HEK293 (cell line): Measurements from ENCODE around the gene RAB11FIP5.

Source experiments
- ZNF785 ChIP-seq: fragments of 450-650 bp; formaldehyde crosslinking; IDR thresholded peaks from 2 replicates; pipeline ENCODE4 v1.5.1; 2016; ENCODE audit warnings: missing biosample characterization, missing genetic modification characterization
- TF ChIP-seq, protein P1 (sequence below): fragments of 450-650 bp; formaldehyde crosslinking; IDR thresholded peaks from 2 replicates; pipeline ENCODE4 v1.5.1; 2016; ENCODE audit warnings: missing biosample characterization, missing genetic modification characterization

DNA sequence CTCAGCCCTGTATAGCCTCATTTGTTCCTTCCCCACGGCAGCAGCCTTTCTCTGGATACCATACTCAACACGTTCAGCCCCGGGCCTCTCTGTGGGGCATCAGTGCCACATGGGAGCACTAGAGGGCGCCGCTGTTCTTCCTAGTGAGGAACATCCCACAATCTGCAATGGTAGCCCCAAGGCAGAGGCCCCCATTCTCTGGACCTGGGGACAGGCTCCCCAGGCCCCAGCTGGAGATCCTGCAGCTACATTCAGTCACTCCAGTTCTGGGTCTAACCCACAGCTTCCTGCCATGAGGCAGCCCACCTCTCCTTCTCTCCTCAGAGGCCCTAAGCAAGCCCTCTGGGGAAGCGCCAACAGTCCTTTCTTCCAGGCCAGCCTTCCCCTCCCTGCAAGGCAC, 27.1 kb downstream of the RAB11FIP5 start:
- TF ChIP-seq, protein P1, sequence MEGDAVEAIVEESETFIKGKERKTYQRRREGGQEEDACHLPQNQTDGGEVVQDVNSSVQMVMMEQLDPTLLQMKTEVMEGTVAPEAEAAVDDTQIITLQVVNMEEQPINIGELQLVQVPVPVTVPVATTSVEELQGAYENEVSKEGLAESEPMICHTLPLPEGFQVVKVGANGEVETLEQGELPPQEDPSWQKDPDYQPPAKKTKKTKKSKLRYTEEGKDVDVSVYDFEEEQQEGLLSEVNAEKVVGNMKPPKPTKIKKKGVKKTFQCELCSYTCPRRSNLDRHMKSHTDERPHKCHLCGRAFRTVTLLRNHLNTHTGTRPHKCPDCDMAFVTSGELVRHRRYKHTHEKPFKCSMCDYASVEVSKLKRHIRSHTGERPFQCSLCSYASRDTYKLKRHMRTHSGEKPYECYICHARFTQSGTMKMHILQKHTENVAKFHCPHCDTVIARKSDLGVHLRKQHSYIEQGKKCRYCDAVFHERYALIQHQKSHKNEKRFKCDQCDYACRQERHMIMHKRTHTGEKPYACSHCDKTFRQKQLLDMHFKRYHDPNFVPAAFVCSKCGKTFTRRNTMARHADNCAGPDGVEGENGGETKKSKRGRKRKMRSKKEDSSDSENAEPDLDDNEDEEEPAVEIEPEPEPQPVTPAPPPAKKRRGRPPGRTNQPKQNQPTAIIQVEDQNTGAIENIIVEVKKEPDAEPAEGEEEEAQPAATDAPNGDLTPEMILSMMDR (tag by site-specific recombination): peak; percentile 77
- no peak for TF ChIP-seq ZNF785 (tag by site-specific recombination)
